ENCODE data around the gene MTRF1L. TPM values are rescaled to one million over a fixed set of nuclear protein-coding genes. Genes with fewer than 3 reads are reported as not detected.

MTRF1L gene
- total RNA-seq, 1 donor from 2014 or later = 42.2 TPM

DNA sequence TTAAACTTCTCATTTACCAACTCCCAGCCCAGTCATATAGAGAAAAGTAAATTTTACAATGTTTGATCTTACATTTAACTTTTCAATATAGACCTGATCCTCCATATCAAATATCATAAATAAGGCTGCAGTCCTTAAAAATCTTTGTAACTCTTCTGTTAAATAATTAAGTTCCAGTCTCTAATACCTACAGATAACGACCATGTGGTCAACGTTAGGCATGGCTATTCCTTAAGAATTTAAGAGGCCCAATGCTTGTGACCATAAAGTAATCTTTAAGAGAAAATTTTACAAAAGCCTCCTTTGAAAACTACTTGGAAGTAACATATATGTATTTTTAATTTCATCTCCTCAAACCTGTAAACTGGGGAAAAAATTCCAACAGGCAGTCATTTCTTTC, 21.3 kb downstream of the MTRF1L start:
- Mint-ChIP-seq H3K27me3 (ENCODE audit: unreplicated experiment) (peaks cover 3% of the 10 kb centered on the region), H3K27ac (ENCODE audit: unreplicated experiment) (peak overlapping the region; percentile 12), H3K4me1 (ENCODE audit: unreplicated experiment) (peaks cover 30% of the 10 kb centered on the region), H3K4me3 (ENCODE audit: unreplicated experiment) (peak overlapping the region; percentile 5), H3K9me3 (ENCODE audit: unreplicated experiment) (no peaks in the 10 kb centered on the region), H3K36me3 (ENCODE audit: low read depth, unreplicated experiment) (no peaks in the 10 kb centered on the region)
- TF ChIP-seq, protein P1, sequence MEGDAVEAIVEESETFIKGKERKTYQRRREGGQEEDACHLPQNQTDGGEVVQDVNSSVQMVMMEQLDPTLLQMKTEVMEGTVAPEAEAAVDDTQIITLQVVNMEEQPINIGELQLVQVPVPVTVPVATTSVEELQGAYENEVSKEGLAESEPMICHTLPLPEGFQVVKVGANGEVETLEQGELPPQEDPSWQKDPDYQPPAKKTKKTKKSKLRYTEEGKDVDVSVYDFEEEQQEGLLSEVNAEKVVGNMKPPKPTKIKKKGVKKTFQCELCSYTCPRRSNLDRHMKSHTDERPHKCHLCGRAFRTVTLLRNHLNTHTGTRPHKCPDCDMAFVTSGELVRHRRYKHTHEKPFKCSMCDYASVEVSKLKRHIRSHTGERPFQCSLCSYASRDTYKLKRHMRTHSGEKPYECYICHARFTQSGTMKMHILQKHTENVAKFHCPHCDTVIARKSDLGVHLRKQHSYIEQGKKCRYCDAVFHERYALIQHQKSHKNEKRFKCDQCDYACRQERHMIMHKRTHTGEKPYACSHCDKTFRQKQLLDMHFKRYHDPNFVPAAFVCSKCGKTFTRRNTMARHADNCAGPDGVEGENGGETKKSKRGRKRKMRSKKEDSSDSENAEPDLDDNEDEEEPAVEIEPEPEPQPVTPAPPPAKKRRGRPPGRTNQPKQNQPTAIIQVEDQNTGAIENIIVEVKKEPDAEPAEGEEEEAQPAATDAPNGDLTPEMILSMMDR (IDR thresholded peaks at IDR 0.05; ENCODE audit: unreplicated experiment) = no peak
- no peak for DNase-seq (ENCODE audit: low spot score)

DNA sequence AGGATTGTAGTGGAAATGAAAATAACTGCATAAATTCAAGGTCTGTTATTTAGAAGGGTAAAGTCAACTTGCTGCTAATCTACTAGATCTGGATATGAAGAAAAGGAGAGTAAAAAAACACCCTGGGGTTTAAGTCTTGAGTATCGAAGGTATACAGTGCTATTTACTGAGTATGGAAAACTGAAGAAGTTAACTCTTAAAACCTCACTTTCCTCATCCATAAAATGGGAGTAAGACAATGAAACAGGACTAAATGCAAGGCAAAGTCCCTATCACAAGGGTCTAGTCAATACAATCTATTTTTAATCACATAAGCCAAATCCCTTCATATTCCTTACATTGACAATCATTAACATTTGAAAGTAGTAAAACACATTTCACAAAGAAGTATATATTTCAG, 21.9 kb downstream of the MTRF1L start:
- DNase-seq (ENCODE audit: low spot score) = no peak
- peak overlapping the region; percentile 5 for H3K4me3 Mint-ChIP-seq (ENCODE audit: unreplicated experiment)
- no peaks in the 10 kb centered on the region for H3K36me3 Mint-ChIP-seq (ENCODE audit: low read depth, unreplicated experiment)
- peaks cover 30% of the 10 kb centered on the region for H3K4me1 Mint-ChIP-seq (ENCODE audit: unreplicated experiment)
- no peaks in the 10 kb centered on the region for H3K9me3 Mint-ChIP-seq (ENCODE audit: unreplicated experiment)
- peaks cover 3% of the 10 kb centered on the region for H3K27me3 Mint-ChIP-seq (ENCODE audit: unreplicated experiment)
- TF ChIP-seq, protein P1 (IDR thresholded peaks at IDR 0.05; ENCODE audit: unreplicated experiment) = no peak
- peak overlapping the region; percentile 43 for H3K27ac Mint-ChIP-seq (ENCODE audit: unreplicated experiment)

DNA sequence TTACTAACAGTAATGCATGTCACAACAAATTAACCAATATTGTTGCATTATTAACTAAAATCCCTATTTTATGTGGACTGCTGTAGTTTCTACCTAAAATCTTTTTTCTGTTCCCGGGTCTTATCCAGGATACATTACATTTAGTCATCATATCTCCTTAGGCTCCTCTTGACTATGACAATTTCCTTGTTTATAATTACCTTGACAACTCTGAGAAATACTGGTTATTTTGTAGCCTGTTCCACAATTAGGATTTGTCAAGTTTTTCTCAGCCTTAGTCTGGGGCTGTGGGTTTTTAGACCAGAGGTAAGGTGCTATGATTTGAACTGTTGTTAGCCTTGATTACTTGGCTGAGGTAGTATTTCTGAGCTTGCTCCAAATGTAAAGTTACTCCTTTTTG, 23.4 kb downstream of the MTRF1L start:
- DNase-seq (ENCODE audit: low spot score) = no peak
- H3K27ac Mint-ChIP-seq (ENCODE audit: unreplicated experiment) = no peak overlapping the region
- H3K4me1 Mint-ChIP-seq (ENCODE audit: unreplicated experiment) = peaks cover 23% of the 10 kb centered on the region
- H3K9me3 Mint-ChIP-seq (ENCODE audit: unreplicated experiment) = no peaks in the 10 kb centered on the region
- H3K27me3 Mint-ChIP-seq (ENCODE audit: unreplicated experiment) = peaks cover 3% of the 10 kb centered on the region
- no peak overlapping the region for H3K4me3 Mint-ChIP-seq (ENCODE audit: unreplicated experiment)
- H3K36me3 Mint-ChIP-seq (ENCODE audit: low read depth, unreplicated experiment) = no peaks in the 10 kb centered on the region
- TF ChIP-seq, protein P1 (IDR thresholded peaks at IDR 0.05; ENCODE audit: unreplicated experiment) = no peak

DNA sequence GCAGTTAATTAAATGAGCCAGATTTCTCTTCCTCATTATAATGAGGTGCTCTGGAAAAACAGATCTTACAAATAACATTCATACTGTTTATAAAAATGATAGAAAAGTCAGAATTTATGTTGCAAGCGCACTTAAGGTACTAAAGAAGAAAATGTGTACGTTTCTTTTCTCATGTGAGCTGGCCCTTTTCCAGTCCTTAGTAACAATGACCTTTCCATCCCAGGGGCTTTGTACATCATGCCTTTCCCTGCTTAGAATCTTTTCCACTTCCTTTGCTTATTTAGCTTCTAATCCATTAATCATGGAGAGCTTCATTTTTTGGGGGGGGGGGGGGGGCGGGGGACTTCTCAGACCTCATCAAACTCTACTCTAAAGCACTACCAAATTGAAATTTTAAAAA, 24.5 kb downstream of the MTRF1L start:
- Mint-ChIP-seq H3K36me3 (ENCODE audit: low read depth, unreplicated experiment) (no peaks in the 10 kb centered on the region), H3K4me1 (ENCODE audit: unreplicated experiment) (peaks cover 19% of the 10 kb centered on the region), H3K27me3 (ENCODE audit: unreplicated experiment) (peaks cover 3% of the 10 kb centered on the region), H3K27ac (ENCODE audit: unreplicated experiment) (no peak overlapping the region), H3K4me3 (ENCODE audit: unreplicated experiment) (no peak overlapping the region), H3K9me3 (ENCODE audit: unreplicated experiment) (no peaks in the 10 kb centered on the region)
- TF ChIP-seq, protein P1 (IDR thresholded peaks at IDR 0.05; ENCODE audit: unreplicated experiment) = no peak
- DNase-seq (ENCODE audit: low spot score) = no peak

DNA sequence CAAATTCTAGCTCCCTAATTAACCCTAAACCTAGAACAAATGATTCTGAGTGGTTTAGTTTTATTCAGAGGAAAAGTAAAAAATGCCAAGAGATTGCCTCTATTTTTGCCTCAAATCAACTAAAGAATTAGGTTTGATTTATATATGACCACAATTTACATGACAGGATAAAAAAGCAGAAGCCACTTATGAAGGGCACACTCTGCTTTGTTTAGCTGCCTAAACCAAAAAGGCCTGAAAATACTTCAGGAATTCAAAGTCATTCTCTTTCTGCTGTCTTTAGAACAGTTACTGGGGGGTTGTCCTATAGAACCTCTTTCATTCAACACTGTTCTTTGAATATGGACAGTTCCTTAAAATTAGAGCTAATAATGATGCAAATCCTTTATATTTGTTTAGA, 25.0 kb downstream of the MTRF1L start:
- Mint-ChIP-seq H3K9me3 (ENCODE audit: unreplicated experiment) (no peaks in the 10 kb centered on the region), H3K27me3 (ENCODE audit: unreplicated experiment) (peaks cover 3% of the 10 kb centered on the region), H3K27ac (ENCODE audit: unreplicated experiment) (no peak overlapping the region), H3K4me3 (ENCODE audit: unreplicated experiment) (no peak overlapping the region), H3K36me3 (ENCODE audit: low read depth, unreplicated experiment) (no peaks in the 10 kb centered on the region), H3K4me1 (ENCODE audit: unreplicated experiment) (peaks cover 19% of the 10 kb centered on the region)
- TF ChIP-seq, protein P1 (IDR thresholded peaks at IDR 0.05; ENCODE audit: unreplicated experiment) = no peak
- DNase-seq (ENCODE audit: low spot score) = no peak
